ENCODE data around the gene NDUFA8. TPM values are rescaled to one million over a fixed set of nuclear protein-coding genes. Genes with fewer than 3 reads are reported as not detected.

The NDUFA8 gene
- total RNA-seq, 3 donors from 2014 or later = 30.4 to 37.5 (median 30.5) TPM

DNA sequence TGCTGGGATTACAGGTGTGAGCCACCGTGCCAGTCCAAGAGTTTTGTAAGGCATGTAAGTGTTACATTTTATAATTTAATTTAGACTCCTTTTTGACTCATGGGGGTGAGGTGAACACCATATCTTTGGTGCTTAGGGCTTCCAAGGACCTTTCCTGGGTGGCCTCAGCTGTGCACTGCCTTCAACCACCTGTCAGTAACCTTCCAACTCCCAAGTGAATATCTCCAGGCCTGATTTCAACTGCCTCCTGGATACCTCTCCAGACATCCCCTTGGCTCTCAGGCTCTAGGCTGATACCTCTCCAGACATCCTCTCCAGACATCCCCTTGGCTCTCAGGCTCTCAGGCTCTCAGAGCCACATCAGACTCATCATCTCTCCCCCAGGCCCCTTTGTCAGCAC lies 35.5 kb downstream of the NDUFA8 start:
- Histone ChIP-seq H3K9me3 (no peaks in the 10 kb centered on the region), H3K27ac (no peak overlapping the region), H3K27me3 (peaks cover 0 to 26% of the 10 kb centered on the region in 2 donors), H3K4me3 (no peak overlapping the region), H3K4me1 (no peaks in the 10 kb centered on the region), H3K36me3 (no peaks in the 10 kb centered on the region)
- TF ChIP-seq CTCF (IDR thresholded peaks at IDR 0.05) (no peak), POLR2AphosphoS5 (IDR thresholded peaks at IDR 0.05) (no peak), POLR2A (IDR thresholded peaks at IDR 0.05) (no peak)
- intact Hi-C loops (cut with DNase I; ENCODE audit: low total_unique reads) = no loop called here
- no peak for DNase-seq (ENCODE audit: low spot score in 2 of 2)

DNA sequence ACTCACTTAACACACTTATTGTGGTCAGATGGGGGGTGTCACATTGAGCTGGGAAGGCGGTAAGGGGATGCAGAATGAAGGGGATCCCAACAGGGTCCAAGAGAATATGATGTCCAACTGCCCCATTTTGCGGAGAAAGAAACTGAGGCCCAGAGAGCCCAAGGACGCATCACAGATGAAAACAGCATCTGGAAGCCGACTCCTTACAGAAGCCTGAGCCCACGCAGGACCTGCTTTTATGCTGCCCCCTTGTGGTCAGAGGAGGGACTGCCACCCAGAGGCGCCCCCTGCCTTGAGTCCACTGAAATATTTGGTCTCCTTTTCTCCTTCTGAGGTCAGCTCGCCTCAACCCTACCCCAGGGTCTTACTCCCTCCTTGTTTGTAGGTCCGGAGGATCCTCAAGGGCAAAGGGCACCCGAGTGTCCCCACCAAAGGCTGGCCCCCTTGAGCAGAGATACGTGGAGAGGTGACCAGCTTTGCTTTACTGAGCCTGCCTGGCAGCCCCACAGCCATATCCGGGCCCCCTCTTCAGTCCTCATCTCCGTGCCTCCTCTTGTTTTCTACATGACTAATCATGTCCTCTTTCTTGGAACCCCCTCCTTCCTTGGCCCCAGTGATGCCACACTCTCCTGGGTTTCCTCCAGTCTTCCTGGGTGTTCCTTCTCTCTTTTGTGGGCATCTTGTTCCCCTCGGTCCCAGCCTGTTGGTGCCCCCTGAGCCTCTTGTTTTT lies 36.5 kb downstream of the NDUFA8 start:
- peak in 1 of 2 donors; percentile 79 for DNase-seq (ENCODE audit: low spot score in 2 of 2)
- intact Hi-C loops (cut with DNase I; ENCODE audit: low total_unique reads) = no loop called here
- no peak overlapping the region for H3K27ac ChIP-seq
- H3K36me3 ChIP-seq = no peaks in the 10 kb centered on the region
- no peaks in the 10 kb centered on the region for H3K9me3 ChIP-seq
- H3K4me3 ChIP-seq = no peak overlapping the region
- TF ChIP-seq POLR2AphosphoS5 (IDR thresholded peaks at IDR 0.05) = no peak
- TF ChIP-seq CTCF (IDR thresholded peaks at IDR 0.05) = peak; percentile 86 to 92 (median 86)
- TF ChIP-seq POLR2A (IDR thresholded peaks at IDR 0.05) = no peak
- H3K4me1 ChIP-seq = no peaks in the 10 kb centered on the region
- peaks cover 0 to 26% of the 10 kb centered on the region in 2 donors for H3K27me3 ChIP-seq

GRCh38 chr9:122122468-122122867 lies 37.1 kb downstream of the NDUFA8 start:
- no peak overlapping the region for H3K27ac ChIP-seq
- H3K36me3 ChIP-seq = no peaks in the 10 kb centered on the region
- H3K4me3 ChIP-seq = no peak overlapping the region
- intact Hi-C loops (cut with DNase I; ENCODE audit: low total_unique reads) = no loop called here
- no peaks in the 10 kb centered on the region for H3K9me3 ChIP-seq
- no peak for DNase-seq (ENCODE audit: low spot score in 2 of 2)
- H3K4me1 ChIP-seq = no peaks in the 10 kb centered on the region
- no peak for TF ChIP-seq POLR2A (IDR thresholded peaks at IDR 0.05)
- no peak for TF ChIP-seq CTCF (IDR thresholded peaks at IDR 0.05)
- no peak for TF ChIP-seq POLR2AphosphoS5 (IDR thresholded peaks at IDR 0.05)
- H3K27me3 ChIP-seq = peaks cover 0 to 26% of the 10 kb centered on the region in 2 donors

- Histone ChIP-seq H3K36me3 (no peaks in the 10 kb centered on the region), H3K4me1 (no peaks in the 10 kb centered on the region), H3K27me3 (peaks cover 0 to 22% of the 10 kb centered on the region in 2 donors), H3K27ac (no peak overlapping the region), H3K9me3 (no peaks in the 10 kb centered on the region), H3K4me3 (no peak overlapping the region)
- intact Hi-C loops (cut with DNase I; ENCODE audit: low total_unique reads) = no loop called here
- TF ChIP-seq CTCF (IDR thresholded peaks at IDR 0.05) = no peak
- TF ChIP-seq POLR2AphosphoS5 (IDR thresholded peaks at IDR 0.05) = no peak
- no peak for DNase-seq (ENCODE audit: low spot score in 2 of 2)
These were observed 37.6 kb downstream of the NDUFA8 start for GRCh38 chr9:122121931-122122330.

DNA sequence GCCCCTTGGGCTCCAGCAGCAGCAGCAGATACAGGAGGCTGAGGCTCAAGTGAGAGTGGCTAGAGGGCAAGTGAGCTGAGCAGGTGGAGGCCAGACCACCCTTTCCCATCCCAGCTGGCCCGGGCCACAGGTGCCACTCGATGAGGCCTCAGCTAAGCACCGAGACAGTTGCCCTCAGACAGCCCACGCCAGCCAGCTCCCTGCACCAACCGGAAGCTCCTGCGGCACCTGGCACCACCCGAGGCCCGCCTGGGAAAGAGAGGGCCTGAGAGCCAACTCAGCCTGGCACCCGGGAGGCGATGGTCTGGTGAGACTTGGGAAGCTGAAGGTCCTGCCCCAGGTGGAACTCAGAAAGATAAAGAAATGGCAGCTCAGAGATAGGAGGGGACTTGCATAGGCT lies 38.2 kb downstream of the NDUFA8 start:
- Histone ChIP-seq H3K36me3 (no peaks in the 10 kb centered on the region), H3K9me3 (no peaks in the 10 kb centered on the region), H3K27ac (no peak overlapping the region), H3K4me1 (no peaks in the 10 kb centered on the region), H3K4me3 (no peak overlapping the region), H3K27me3 (peaks cover 0 to 16% of the 10 kb centered on the region in 2 donors)
- intact Hi-C loops (cut with DNase I; ENCODE audit: low total_unique reads) = no loop called here
- TF ChIP-seq POLR2A (IDR thresholded peaks at IDR 0.05) (no peak), CTCF (IDR thresholded peaks at IDR 0.05) (no peak), POLR2AphosphoS5 (IDR thresholded peaks at IDR 0.05) (no peak)
- no peak for DNase-seq (ENCODE audit: low spot score in 2 of 2)
